Activated CD4-positive, alpha-beta T cell treated with anti-CD3 and anti-CD28 coated beads, Interleukin-2, amount 10 ng/mL, durations not matched to agents 24 days and 14 days (primary cell): ENCODE data around the gene ZC3HAV1L. TPM values are rescaled to one million over a fixed set of nuclear protein-coding genes. Genes with fewer than 3 reads are reported as not detected.

ENCODE experiments used
- DNase-seq: peaks from one replicate; pipeline ENCODE4 v3.0.0; 2022
- H3K27ac Mint-ChIP-seq: one replicate; pipeline ENCODE4 v1.8.0; 2022; ENCODE audit warnings: mild to moderate bottlenecking, mixed read lengths
- H3K27me3 Mint-ChIP-seq: one replicate; pipeline ENCODE4 v1.8.0; 2022; ENCODE audit warnings: mixed read lengths
- H3K36me3 Mint-ChIP-seq: one replicate; pipeline ENCODE4 v1.8.0; 2022; ENCODE audit warnings: low read depth, mild to moderate bottlenecking, mixed read lengths
- H3K4me1 Mint-ChIP-seq: one replicate; pipeline ENCODE4 v1.8.0; 2021; ENCODE audit warnings: mixed read lengths
- H3K4me3 Mint-ChIP-seq: one replicate; pipeline ENCODE4 v1.8.0; 2022; ENCODE audit warnings: mild to moderate bottlenecking, moderate library complexity, mixed read lengths
- H3K9me3 Mint-ChIP-seq: one replicate; pipeline ENCODE4 v1.8.0; 2021; ENCODE audit warnings: mixed read lengths
- intact Hi-C: fragments of 100-400 bp; cut with micrococcal nuclease; formaldehyde crosslinking; loops from one replicate; pipeline ENCODE4 v1.15.1; 2023
- total RNA-seq: library from RNA; stranded (reverse); gene quantifications from 2 replicates; pipeline ENCODE4 v1.2.3, GENCODE V29; 2022

The ZC3HAV1L gene
- total RNA-seq, 1 donor from 2014 or later: 38.5 TPM

- Mint-ChIP-seq H3K27ac (no peak overlapping the region), H3K27me3 (no peaks in the 10 kb centered on the region), H3K9me3 (no peaks in the 10 kb centered on the region), H3K4me3 (no peak overlapping the region), H3K4me1 (peaks cover 3% of the 10 kb centered on the region), H3K36me3 (peaks cover 48% of the 10 kb centered on the region)
- intact Hi-C loops: no loop called here
- DNase-seq: no peak
Observed at GRCh38 chr7:139023076-139023475, 12.8 kb downstream of the ZC3HAV1L start.

- Mint-ChIP-seq H3K27ac (no peak overlapping the region), H3K36me3 (peaks cover 43% of the 10 kb centered on the region), H3K4me3 (no peak overlapping the region), H3K9me3 (no peaks in the 10 kb centered on the region), H3K4me1 (peaks cover 5% of the 10 kb centered on the region), H3K27me3 (no peaks in the 10 kb centered on the region)
- no peak for DNase-seq
- intact Hi-C loops: no loop called here
Observed at GRCh38 chr7:139022286-139022685, 13.6 kb downstream of the ZC3HAV1L start.

DNA sequence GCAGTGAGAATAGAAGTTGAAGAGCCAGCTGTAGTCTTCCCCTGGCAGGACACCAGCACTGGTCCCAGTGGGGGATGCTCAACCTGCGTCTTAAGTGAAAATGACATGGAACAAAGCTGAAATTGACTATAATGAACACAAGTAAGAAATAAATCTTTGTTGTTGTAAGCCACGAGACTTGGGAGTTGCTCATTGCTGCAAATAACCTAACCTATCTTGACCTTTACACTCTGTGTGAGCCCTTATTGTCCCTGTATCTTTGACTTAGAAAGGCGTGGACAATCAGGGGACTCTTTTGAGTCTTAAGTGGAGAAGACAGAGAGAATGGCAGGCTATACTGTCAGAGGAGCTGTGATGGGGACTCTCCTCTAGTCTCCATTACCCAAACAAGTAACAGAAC, 16.9 kb downstream of the ZC3HAV1L start:
- intact Hi-C loops: loop anchor here (5.0 to 10.0 kb wide), 2 partner anchors 113 to 326 kb away; partner anchors contain the start of gene FMC1
- Mint-ChIP-seq H3K4me3 (no peak overlapping the region), H3K36me3 (peaks cover 23% of the 10 kb centered on the region), H3K9me3 (no peaks in the 10 kb centered on the region), H3K27ac (no peak overlapping the region), H3K4me1 (peaks cover 7% of the 10 kb centered on the region), H3K27me3 (peaks cover 11% of the 10 kb centered on the region)
- DNase-seq: no peak

DNA sequence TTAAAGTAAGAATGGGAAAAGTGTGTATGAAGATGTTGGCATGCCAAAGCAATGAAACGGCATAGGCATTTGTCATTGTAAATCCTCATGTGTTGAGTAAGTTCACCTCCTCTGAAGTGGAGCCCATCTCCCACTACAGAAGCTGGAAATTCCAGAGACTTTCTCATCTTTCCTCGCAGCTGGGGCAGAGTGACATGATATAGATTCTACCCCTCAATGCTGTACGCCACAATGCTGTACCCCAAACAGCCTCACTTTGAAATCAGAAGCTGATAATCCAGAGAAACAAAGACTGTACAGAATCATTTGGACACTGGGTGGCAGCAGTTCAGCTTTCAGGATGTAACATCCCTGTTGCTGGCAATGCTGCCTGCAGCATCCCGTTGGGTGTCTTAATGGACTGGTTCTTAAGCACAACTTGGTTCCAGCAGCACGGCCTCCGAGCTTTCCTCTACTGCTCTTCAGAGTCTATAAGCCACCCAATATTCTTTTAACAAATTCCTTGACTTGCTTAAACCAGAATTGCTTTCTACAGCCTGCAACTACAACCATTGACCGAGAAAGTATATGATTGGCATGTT, 18.8 kb downstream of the ZC3HAV1L start:
- DNase-seq: peak; percentile 89
- Mint-ChIP-seq H3K4me3 (no peak overlapping the region), H3K4me1 (peaks cover 7% of the 10 kb centered on the region), H3K27me3 (peaks cover 17% of the 10 kb centered on the region), H3K27ac (no peak overlapping the region), H3K36me3 (peaks cover 8% of the 10 kb centered on the region), H3K9me3 (no peaks in the 10 kb centered on the region)
- intact Hi-C loops: loop anchor here (1.0 to 10.0 kb wide), 4 partner anchors 28 to 328 kb away; partner anchors contain the start of gene FMC1

- Mint-ChIP-seq H3K27me3 (peaks cover 17% of the 10 kb centered on the region), H3K9me3 (peaks cover 4% of the 10 kb centered on the region), H3K36me3 (no peaks in the 10 kb centered on the region), H3K4me3 (no peak overlapping the region), H3K4me1 (no peaks in the 10 kb centered on the region), H3K27ac (no peak overlapping the region)
- no peak for DNase-seq
- intact Hi-C loops: loop anchor here (10.0 kb wide), 1 partner anchor 333 kb away; the partner anchor contains the start of gene FMC1
Observed at GRCh38 chr7:139011373-139011772, 24.5 kb downstream of the ZC3HAV1L start.

- Mint-ChIP-seq H3K4me1 (no peaks in the 10 kb centered on the region), H3K36me3 (no peaks in the 10 kb centered on the region), H3K4me3 (no peak overlapping the region), H3K27me3 (peaks cover 6% of the 10 kb centered on the region), H3K27ac (no peak overlapping the region), H3K9me3 (peaks cover 14% of the 10 kb centered on the region)
- DNase-seq: no peak
- intact Hi-C loops: no loop called here
Observed at GRCh38 chr7:139004321-139005090, 31.3 kb downstream of the ZC3HAV1L start.

DNA sequence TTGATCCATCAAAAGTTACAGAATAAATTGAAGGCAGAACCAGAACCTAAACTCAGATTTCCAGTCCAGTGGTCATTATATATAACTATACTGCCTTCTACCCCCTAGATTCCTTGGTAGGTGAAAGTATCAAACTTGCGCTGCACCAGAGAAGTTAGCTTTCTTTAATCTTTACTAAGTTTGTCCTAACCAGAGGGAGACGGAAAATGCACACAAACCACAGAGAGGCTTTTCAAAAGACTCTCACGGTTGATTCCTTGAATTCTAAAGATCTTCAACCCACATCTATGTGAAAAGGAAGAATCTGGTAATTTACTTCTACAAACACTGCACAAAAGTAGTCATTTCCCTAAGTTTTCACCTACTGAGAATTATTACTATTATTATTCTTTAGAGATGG, 36.4 kb downstream of the ZC3HAV1L start:
- H3K4me3 Mint-ChIP-seq: no peak overlapping the region
- intact Hi-C loops: no loop called here
- H3K9me3 Mint-ChIP-seq: peaks cover 5% of the 10 kb centered on the region
- no peaks in the 10 kb centered on the region for H3K36me3 Mint-ChIP-seq
- DNase-seq: no peak
- peaks cover 2% of the 10 kb centered on the region for H3K4me1 Mint-ChIP-seq
- H3K27me3 Mint-ChIP-seq: peaks cover 10% of the 10 kb centered on the region
- no peak overlapping the region for H3K27ac Mint-ChIP-seq

GRCh38 chr7:138992052-138992531, 43.8 kb downstream of the ZC3HAV1L start:
- H3K9me3 Mint-ChIP-seq: peaks cover 6% of the 10 kb centered on the region
- H3K36me3 Mint-ChIP-seq: peaks cover 1% of the 10 kb centered on the region
- H3K4me1 Mint-ChIP-seq: no peaks in the 10 kb centered on the region
- H3K27ac Mint-ChIP-seq: no peak overlapping the region
- DNase-seq: no peak
- peaks cover 29% of the 10 kb centered on the region for H3K27me3 Mint-ChIP-seq
- no peak overlapping the region for H3K4me3 Mint-ChIP-seq
- intact Hi-C loops: no loop called here

DNA sequence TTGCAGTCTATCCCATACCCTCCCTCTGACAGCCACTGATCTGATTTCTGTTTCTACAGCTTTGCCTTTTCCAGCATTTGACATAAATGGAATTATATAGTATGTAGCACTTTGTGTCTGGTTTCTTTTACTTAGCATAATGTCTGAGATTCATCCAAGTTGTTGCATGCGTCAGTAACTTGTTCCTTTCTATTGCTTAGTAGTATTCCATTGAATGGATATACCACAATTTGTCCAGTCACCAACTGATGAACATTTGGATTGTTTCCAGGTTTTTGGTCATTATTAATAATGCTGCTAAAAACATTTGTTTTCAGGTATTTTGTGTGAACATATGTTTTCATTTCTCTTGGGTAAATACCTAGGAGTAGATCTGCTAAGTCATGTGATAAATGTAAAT, 48.2 kb downstream of the ZC3HAV1L start:
- DNase-seq: no peak
- Mint-ChIP-seq H3K9me3 (peaks cover 6% of the 10 kb centered on the region), H3K4me1 (peaks cover under 1% of the 10 kb centered on the region), H3K27ac (no peak overlapping the region), H3K27me3 (peaks cover 45% of the 10 kb centered on the region), H3K4me3 (no peak overlapping the region), H3K36me3 (peaks cover 1% of the 10 kb centered on the region)
- intact Hi-C loops: no loop called here

- DNase-seq: no peak
- intact Hi-C loops: loop anchor here (5.0 kb wide), 1 partner anchor 80 kb away; no protein-coding TSS in a partner anchor
- H3K4me1 Mint-ChIP-seq: peaks cover 11% of the 10 kb centered on the region
- no peak overlapping the region for H3K27ac Mint-ChIP-seq
- no peaks in the 10 kb centered on the region for H3K36me3 Mint-ChIP-seq
- H3K9me3 Mint-ChIP-seq: no peaks in the 10 kb centered on the region
- peak overlapping the region; percentile 56 for H3K4me3 Mint-ChIP-seq
- peaks cover 61% of the 10 kb centered on the region for H3K27me3 Mint-ChIP-seq
Observed at GRCh38 chr7:138982204-138982623, 53.6 kb downstream of the ZC3HAV1L start.

GRCh38 chr7:138981332-138982203, 54.3 kb downstream of the ZC3HAV1L start, which contains the start of gene KIAA1549:
Gene KIAA1549 (minus strand): TSS chr7:138981389. CDS start chr7:138981269, 120 bp downstream.
- H3K36me3 Mint-ChIP-seq: no peaks in the 10 kb centered on the region
- peak within 1 kb of the TSS; percentile 85 for H3K4me3 Mint-ChIP-seq
- H3K27me3 Mint-ChIP-seq: peaks cover 61% of the 10 kb centered on the region
- no peaks in the 10 kb centered on the region for H3K9me3 Mint-ChIP-seq
- peak within 1 kb of the TSS; percentile 46 for H3K27ac Mint-ChIP-seq
- intact Hi-C loops: loop anchor here (5.0 kb wide), 1 partner anchor 79 kb away; no protein-coding TSS in a partner anchor
- peaks cover 11% of the 10 kb centered on the region for H3K4me1 Mint-ChIP-seq
- DNase-seq: peak; percentile 88

DNA sequence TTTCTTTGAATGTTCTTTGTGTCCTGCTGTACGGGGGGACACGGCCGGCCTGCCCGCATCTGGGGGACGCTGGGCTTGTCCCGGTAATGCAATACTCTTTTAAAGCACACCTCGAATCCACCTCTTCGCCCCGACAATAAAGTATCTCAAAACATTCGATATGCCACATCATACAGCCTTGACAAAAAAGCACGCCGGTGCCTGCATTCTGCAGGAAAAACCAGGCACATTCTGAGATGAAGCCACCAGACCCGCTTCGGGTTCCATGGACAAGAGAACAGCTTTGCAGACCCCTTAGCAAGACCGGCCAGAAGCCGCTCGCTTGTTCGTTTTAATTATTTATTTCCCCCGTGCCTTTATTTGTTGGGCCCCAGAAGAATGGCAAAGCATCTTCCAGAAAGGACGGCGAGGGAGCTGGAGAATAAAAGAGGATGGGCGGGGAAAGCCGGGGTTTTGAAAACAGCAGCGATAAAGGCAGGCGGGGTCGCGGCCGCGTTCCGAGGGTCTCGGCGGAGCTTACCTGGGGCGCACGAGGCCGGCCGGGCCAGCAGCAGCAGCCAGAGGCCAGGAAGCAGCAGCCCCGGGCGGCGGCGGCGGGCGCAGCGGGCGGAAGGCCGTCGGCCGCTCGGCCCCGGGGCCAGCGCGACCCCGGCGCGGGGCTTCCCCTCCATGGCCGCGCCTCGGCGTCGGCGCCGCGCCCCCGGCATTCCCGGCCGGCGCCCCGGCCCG, 55.1 kb downstream of the ZC3HAV1L start:
- peak; percentile 63 for DNase-seq
- Mint-ChIP-seq H3K4me3 (peak overlapping the region; percentile 85), H3K27me3 (peaks cover 55% of the 10 kb centered on the region), H3K27ac (peak overlapping the region; percentile 46), H3K4me1 (peaks cover 11% of the 10 kb centered on the region), H3K9me3 (no peaks in the 10 kb centered on the region), H3K36me3 (no peaks in the 10 kb centered on the region)
- intact Hi-C loops: loop anchor here (1.0 to 5.0 kb wide), 2 partner anchors 78 to 94 kb away; no protein-coding TSS in a partner anchor
